K562 (cell line): ENCODE results near the gene SP140L. TPM values are rescaled to one million over a fixed set of nuclear protein-coding genes. Genes with fewer than 3 reads are reported as not detected.

Source experiments
- AFF4 ChIP-seq: sonication (generic); formaldehyde crosslinking; IDR thresholded peaks from 2 replicates; pipeline ENCODE4 v1.8.0; 2023; ENCODE audit warnings: mild to moderate bottlenecking, missing genetic modification reagents
- ASH1L ChIP-seq: fragments of 450-650 bp; IDR thresholded peaks from 2 replicates; pipeline ENCODE4 v1.6.1; 2018; ENCODE audit warnings: borderline replicate concordance, mild to moderate bottlenecking, low read depth; ENCODE audit not compliant: partially characterized antibody
- CBFB ChIP-seq: sonication (generic); formaldehyde crosslinking; IDR thresholded peaks from 2 replicates; pipeline ENCODE4 v1.4.0; 2020; ENCODE audit warnings: mild to moderate bottlenecking, missing genetic modification reagents
- E2F4 ChIP-seq: sonication (generic); formaldehyde crosslinking; IDR thresholded peaks from 2 replicates; pipeline ENCODE4 v1.8.0; 2022; ENCODE audit warnings: mild to moderate bottlenecking, low read depth, missing genetic modification reagents
- GTF2F1 ChIP-seq: IDR thresholded peaks from 2 replicates; pipeline ENCODE4 v1.6.1; 2011; ENCODE audit warnings: low read depth, low read length, improper control_type of control experiment
- KLF16 ChIP-seq: IDR thresholded peaks from 2 replicates; pipeline ENCODE4 v1.6.1; 2016; ENCODE audit warnings: antibody characterized with exemption
- TGIF2 ChIP-seq: sonication (generic); formaldehyde crosslinking; IDR thresholded peaks from 2 replicates; pipeline ENCODE4 v1.8.1; 2022; ENCODE audit warnings: mild to moderate bottlenecking, missing genetic modification reagents, moderate library complexity
- ZNF79 ChIP-seq: fragments of 250-450 bp; sonication (Bioruptor Pico); IDR thresholded peaks from 2 replicates; pipeline ENCODE4 v1.4.0; 2020; ENCODE audit warnings: low read depth, mild to moderate bottlenecking, moderate library complexity
- polyA plus RNA-seq, 8 experiments: library from polyadenylated mRNA; depleted of rRNA in 4 of 8; stranded (reverse) in 5 of 8; unstranded in 3 of 8; fragments of >200 nt; fragmentation: Nextera tagmentation in 2 of 8; fragmentation: Illumina TruSeq in 1 of 8; extraction: Ambion mirVana in 2 of 8; extraction: Trizol in 1 of 8; gene quantifications; 2 replicates each; pipeline versions ENCODE4 v1.2.1 to v1.2.3, GENCODE V29; 2011 to 2014; ENCODE audit warnings: inconsistent platforms in 1 of 8, missing spikeins in 1 of 8
- total RNA-seq, 7 experiments: library from RNA; depleted of rRNA in 6 of 7; stranded (reverse); fragments of >200 nt in 6 of 7; fragmentation: Illumina TruSeq in 2 of 7; extraction: Trizol in 2 of 7; gene quantifications; 2 replicates each; pipeline versions ENCODE4 v1.2.1 to v1.2.3, GENCODE V29; 2011 to 2021; ENCODE audit warnings: low replicate concordance in 1 of 7
- TF ChIP-seq, protein P1 (sequence below): sonication (generic); formaldehyde crosslinking; IDR thresholded peaks from 2 replicates; pipeline ENCODE4 v1.8.1; 2023; ENCODE audit warnings: mild to moderate bottlenecking, missing genetic modification reagents
- TF ChIP-seq, protein P2 (sequence below), 2 experiments: fragments of 450-650 bp in 1 of 2; IDR thresholded peaks; 2 replicates each; pipeline ENCODE4 v1.6.1; 2011 to 2017; ENCODE audit warnings: low read depth in 2 of 2, antibody characterized with exemption in 1 of 2, borderline replicate concordance in 1 of 2, low read length in 1 of 2, mild to moderate bottlenecking in 1 of 2, mixed read lengths in 1 of 2; ENCODE audit not compliant: control insufficient read depth in 1 of 2
- TF ChIP-seq, protein P3 (sequence below): fragments of 200-800 bp; sonication (Bioruptor generic); IDR thresholded peaks from 2 replicates; pipeline ENCODE4 v1.6.1; 2017; ENCODE audit warnings: missing genetic modification characterization, missing compliant biosample characterization
- TF ChIP-seq, protein P4 (sequence below): fragments of 250-450 bp; sonication (Bioruptor Pico); IDR thresholded peaks from 2 replicates; pipeline ENCODE4 v1.4.0; 2020; ENCODE audit warnings: borderline replicate concordance

The SP140L gene
- total and polyA plus RNA-seq, 9 of the 15 experiments (the other 6 are each of a cell fraction or from before 2014, with no cell fraction given), result 4.0 to 15.5 (median 11.3) TPM

- no peak for TF ChIP-seq ZNF79
- no peak for TF ChIP-seq KLF16
- no peak for TF ChIP-seq E2F4 (CRISPR knock-in tag)
- no peak for TF ChIP-seq CBFB (CRISPR knock-in tag)
- TF ChIP-seq, protein P1, sequence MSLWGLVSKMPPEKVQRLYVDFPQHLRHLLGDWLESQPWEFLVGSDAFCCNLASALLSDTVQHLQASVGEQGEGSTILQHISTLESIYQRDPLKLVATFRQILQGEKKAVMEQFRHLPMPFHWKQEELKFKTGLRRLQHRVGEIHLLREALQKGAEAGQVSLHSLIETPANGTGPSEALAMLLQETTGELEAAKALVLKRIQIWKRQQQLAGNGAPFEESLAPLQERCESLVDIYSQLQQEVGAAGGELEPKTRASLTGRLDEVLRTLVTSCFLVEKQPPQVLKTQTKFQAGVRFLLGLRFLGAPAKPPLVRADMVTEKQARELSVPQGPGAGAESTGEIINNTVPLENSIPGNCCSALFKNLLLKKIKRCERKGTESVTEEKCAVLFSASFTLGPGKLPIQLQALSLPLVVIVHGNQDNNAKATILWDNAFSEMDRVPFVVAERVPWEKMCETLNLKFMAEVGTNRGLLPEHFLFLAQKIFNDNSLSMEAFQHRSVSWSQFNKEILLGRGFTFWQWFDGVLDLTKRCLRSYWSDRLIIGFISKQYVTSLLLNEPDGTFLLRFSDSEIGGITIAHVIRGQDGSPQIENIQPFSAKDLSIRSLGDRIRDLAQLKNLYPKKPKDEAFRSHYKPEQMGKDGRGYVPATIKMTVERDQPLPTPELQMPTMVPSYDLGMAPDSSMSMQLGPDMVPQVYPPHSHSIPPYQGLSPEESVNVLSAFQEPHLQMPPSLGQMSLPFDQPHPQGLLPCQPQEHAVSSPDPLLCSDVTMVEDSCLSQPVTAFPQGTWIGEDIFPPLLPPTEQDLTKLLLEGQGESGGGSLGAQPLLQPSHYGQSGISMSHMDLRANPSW (CRISPR knock-in tag), result no peak
- TF ChIP-seq TGIF2 (CRISPR knock-in tag), result no peak
- TF ChIP-seq, protein P2, sequence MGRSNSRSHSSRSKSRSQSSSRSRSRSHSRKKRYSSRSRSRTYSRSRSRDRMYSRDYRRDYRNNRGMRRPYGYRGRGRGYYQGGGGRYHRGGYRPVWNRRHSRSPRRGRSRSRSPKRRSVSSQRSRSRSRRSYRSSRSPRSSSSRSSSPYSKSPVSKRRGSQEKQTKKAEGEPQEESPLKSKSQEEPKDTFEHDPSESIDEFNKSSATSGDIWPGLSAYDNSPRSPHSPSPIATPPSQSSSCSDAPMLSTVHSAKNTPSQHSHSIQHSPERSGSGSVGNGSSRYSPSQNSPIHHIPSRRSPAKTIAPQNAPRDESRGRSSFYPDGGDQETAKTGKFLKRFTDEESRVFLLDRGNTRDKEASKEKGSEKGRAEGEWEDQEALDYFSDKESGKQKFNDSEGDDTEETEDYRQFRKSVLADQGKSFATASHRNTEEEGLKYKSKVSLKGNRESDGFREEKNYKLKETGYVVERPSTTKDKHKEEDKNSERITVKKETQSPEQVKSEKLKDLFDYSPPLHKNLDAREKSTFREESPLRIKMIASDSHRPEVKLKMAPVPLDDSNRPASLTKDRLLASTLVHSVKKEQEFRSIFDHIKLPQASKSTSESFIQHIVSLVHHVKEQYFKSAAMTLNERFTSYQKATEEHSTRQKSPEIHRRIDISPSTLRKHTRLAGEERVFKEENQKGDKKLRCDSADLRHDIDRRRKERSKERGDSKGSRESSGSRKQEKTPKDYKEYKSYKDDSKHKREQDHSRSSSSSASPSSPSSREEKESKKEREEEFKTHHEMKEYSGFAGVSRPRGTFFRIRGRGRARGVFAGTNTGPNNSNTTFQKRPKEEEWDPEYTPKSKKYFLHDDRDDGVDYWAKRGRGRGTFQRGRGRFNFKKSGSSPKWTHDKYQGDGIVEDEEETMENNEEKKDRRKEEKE (IDR thresholded peaks at IDR 0.05; ENCODE audit: borderline replicate concordance in 1 of 2, control insufficient read depth in 1 of 2, low read depth in 2 of 2, low read length in 1 of 2), result no peak
- TF ChIP-seq, protein P3, sequence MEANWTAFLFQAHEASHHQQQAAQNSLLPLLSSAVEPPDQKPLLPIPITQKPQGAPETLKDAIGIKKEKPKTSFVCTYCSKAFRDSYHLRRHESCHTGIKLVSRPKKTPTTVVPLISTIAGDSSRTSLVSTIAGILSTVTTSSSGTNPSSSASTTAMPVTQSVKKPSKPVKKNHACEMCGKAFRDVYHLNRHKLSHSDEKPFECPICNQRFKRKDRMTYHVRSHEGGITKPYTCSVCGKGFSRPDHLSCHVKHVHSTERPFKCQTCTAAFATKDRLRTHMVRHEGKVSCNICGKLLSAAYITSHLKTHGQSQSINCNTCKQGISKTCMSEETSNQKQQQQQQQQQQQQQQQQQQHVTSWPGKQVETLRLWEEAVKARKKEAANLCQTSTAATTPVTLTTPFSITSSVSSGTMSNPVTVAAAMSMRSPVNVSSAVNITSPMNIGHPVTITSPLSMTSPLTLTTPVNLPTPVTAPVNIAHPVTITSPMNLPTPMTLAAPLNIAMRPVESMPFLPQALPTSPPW (CRISPR knock-in tag), result no peak
- no peak for TF ChIP-seq GTF2F1
- TF ChIP-seq ASH1L, result no peak
- TF ChIP-seq AFF4 (CRISPR knock-in tag), result no peak
- TF ChIP-seq, protein P4, sequence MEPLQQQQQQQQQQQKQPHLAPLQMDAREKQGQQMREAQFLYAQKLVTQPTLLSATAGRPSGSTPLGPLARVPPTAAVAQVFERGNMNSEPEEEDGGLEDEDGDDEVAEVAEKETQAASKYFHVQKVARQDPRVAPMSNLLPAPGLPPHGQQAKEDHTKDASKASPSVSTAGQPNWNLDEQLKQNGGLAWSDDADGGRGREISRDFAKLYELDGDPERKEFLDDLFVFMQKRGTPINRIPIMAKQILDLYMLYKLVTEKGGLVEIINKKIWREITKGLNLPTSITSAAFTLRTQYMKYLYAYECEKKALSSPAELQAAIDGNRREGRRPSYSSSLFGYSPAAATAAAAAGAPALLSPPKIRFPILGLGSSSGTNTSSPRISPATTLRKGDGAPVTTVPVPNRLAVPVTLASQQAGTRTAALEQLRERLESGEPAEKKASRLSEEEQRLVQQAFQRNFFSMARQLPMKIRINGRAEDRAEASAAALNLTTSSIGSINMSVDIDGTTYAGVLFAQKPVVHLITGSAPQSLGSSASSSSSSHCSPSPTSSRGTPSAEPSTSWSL (CRISPR knock-in tag), result no peak
Measured at GRCh38 chr2:230441227-230441897, 114.4 kb downstream of the SP140L start (continued).
